ENCODE results near the gene FIBCD1. TPM values are rescaled to one million over a fixed set of nuclear protein-coding genes. Genes with fewer than 3 reads are reported as not detected.

FIBCD1 gene
- total and polyA plus RNA-seq, 11 donors, result 0.24 to 3.9 (median 1.3) TPM; not detected in 2

- 83 to 91% (median 87%) methylated on average over 23 of the region's 23 CpGs for WGBS, 4 donors
- DNase-seq, result no peak
- Histone ChIP-seq H3K4me1 (peaks cover 0 to 38% (median 11%) of the 10 kb centered on the region in 12 donors), H3K27ac (no peak overlapping the region), H3K36me3 (no peaks in the 10 kb centered on the region), H3K9me3 (no peaks in the 10 kb centered on the region), H3K4me3 (no peak overlapping the region), H3K27me3 (peaks cover 8 to 36% (median 19%) of the 10 kb centered on the region in 9 donors)
- ATAC-seq, result no peak
- TF ChIP-seq, protein P1, sequence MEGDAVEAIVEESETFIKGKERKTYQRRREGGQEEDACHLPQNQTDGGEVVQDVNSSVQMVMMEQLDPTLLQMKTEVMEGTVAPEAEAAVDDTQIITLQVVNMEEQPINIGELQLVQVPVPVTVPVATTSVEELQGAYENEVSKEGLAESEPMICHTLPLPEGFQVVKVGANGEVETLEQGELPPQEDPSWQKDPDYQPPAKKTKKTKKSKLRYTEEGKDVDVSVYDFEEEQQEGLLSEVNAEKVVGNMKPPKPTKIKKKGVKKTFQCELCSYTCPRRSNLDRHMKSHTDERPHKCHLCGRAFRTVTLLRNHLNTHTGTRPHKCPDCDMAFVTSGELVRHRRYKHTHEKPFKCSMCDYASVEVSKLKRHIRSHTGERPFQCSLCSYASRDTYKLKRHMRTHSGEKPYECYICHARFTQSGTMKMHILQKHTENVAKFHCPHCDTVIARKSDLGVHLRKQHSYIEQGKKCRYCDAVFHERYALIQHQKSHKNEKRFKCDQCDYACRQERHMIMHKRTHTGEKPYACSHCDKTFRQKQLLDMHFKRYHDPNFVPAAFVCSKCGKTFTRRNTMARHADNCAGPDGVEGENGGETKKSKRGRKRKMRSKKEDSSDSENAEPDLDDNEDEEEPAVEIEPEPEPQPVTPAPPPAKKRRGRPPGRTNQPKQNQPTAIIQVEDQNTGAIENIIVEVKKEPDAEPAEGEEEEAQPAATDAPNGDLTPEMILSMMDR (IDR thresholded peaks at IDR 0.05), result no peak
- TF ChIP-seq POLR2A (IDR thresholded peaks at IDR 0.05), result no peak
- intact Hi-C loops (cut with DNase I), result loop anchor here in 2 of 10 donors (5.0 kb wide), 2 partner anchors 53 to 58 kb away; no protein-coding TSS in a partner anchor
These were observed 8.8 kb downstream of the FIBCD1 start for GRCh38 chr9:130930132-130930803.

DNA sequence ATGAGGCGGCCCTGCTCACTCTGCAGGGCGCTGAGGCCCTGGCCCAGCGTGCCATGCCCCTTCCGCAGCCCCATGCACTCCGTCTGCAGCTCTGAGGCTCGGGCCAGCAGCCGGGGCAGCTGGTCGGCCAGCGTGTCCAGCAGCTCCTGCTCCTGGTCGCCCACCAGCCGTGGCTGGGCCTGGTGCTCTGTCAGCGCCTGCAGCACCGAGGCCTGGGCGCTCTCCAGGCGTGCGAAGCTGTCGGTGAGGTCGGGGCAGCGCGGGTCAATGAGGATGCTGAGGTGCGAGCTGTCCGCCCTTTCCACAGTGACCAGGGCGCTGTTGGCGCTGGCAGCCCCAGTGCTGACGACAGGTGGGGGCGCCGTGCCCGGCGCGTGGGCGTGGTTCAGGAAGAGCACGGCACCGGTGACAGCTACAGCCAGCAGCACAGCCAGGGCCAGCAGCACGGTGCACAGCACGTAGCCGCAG lies 9.4 kb downstream of the FIBCD1 start:
- TF ChIP-seq POLR2A (IDR thresholded peaks at IDR 0.05), result no peak
- TF ChIP-seq, protein P1 (IDR thresholded peaks at IDR 0.05), result no peak
- peaks cover 4 to 30% (median 15%) of the 10 kb centered on the region in 9 donors for H3K27me3 ChIP-seq
- ATAC-seq (no peak), DNase-seq (no peak)
- no peak overlapping the region for H3K27ac ChIP-seq
- intact Hi-C loops (cut with DNase I), result loop anchor here in 2 of 10 donors (5.0 kb wide), 2 partner anchors 52 to 57 kb away; no protein-coding TSS in a partner anchor
- peaks cover 0 to 36% (median 11%) of the 10 kb centered on the region in 12 donors for H3K4me1 ChIP-seq
- 78 to 90% (median 84%) methylated on average over 5 to 36 of the region's 36 CpGs for WGBS, 4 donors
- no peak overlapping the region for H3K4me3 ChIP-seq
- H3K9me3 ChIP-seq, result no peaks in the 10 kb centered on the region
- no peaks in the 10 kb centered on the region for H3K36me3 ChIP-seq

DNA sequence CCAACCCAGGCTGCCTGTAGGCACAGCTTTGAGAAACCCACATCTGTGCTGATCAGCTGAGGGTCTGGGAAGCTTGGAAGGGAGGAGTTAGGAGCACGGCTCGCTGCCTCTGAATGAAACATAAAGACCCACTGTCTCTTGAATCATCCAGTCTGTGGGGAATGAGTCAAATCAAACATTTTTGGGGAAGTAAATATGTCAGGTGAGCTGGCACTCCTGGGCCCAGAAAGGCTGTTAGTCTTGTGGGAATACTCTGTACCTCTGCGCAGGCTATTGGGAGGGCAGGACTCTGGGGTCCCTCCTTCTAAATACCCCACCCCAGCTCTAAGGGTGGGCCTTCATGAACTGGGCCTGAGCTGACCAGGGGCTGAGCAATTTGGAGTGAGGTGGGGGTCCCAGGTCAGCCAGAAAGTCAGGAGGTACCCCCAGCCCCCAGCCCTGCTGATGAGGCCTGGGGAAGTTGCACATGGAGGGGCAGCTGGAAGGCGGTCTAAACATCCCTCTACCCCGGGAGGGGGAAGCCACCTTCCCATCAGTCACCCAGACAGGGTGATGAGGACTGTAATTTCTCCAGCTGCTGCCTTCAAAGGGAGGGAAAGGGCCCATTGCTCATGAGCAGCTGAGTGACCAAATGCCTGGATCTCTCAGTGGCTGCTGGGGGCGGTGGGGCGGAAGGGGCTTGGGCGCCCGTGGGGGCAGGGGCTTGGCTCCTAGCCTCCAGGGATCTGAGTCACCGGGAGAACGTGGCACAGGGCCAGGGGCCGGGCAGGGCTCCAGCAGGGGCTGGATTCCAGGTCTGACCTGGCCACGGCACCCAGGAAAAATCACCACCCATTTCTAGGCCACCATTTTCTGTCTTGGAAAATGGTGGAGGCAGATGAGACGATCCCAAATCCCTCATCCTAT lies 10.8 kb downstream of the FIBCD1 start:
- peak; percentile 30 to 81 (median 60) for DNase-seq

More for the DNA sequence above, 10.8 kb downstream of the FIBCD1 start:
- Histone ChIP-seq H3K36me3 (no peaks in the 10 kb centered on the region), H3K27ac (no peak overlapping the region), H3K27me3 (peaks cover 0 to 24% (median 3%) of the 10 kb centered on the region in 9 donors), H3K9me3 (no peaks in the 10 kb centered on the region), H3K4me1 (peaks cover 0 to 26% (median 11%) of the 10 kb centered on the region in 12 donors), H3K4me3 (no peak overlapping the region)
- intact Hi-C loops (cut with DNase I), result loop anchor here in 1 of 10 donors (1.0 kb wide), 1 partner anchor 55 kb away; no protein-coding TSS in a partner anchor
- no peak for TF ChIP-seq POLR2A (IDR thresholded peaks at IDR 0.05)
- TF ChIP-seq, protein P1 (IDR thresholded peaks at IDR 0.05), result no peak
- peak in 2 of 4 donors; percentile 20 to 30 for ATAC-seq
- WGBS, 4 donors, result 38 to 48% (median 42%) methylated on average over 11 to 14 of the region's 14 CpGs
